Measurements from ENCODE around the gene CCDC3.

CCDC3 gene

DNA sequence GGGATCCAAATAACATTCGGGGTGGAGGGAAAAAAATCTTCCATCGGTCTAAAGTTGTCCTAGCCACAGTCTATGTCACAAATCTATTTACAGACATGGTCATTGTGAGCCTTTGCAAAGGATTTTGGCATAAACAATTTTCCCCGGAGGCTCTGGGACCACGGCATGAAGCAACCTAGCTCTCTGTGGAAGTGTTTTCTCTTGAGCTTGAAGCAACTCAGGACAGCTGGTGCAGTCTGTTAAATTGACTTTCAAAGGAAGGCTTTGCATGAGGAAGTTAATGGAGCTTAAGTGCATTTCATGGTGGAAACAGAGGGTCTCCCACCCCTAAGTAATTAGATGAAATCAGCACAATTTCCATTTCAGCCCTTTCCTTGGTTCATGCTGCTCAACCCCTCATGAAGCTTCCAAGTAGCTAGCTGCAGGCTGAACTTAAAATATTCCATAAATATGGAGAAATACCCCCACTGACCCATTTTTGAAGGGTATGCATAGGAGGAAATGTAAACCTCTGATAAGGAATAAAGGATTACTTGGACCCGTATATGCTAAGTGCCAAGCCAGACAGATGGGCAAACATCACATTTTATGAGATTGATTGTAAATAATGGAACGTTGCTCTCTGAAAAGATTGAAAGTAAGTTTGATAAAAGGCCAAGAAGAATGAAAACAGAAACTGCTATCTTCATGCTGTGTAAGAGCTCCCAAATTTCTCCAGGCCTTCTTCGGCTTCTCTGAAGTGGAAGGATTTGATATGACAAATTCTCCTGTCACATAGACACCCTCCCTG is 39.9 kb downstream of the CCDC3 start:
- no peak for DNase-seq (ENCODE audit: low read depth, low spot score)

DNA sequence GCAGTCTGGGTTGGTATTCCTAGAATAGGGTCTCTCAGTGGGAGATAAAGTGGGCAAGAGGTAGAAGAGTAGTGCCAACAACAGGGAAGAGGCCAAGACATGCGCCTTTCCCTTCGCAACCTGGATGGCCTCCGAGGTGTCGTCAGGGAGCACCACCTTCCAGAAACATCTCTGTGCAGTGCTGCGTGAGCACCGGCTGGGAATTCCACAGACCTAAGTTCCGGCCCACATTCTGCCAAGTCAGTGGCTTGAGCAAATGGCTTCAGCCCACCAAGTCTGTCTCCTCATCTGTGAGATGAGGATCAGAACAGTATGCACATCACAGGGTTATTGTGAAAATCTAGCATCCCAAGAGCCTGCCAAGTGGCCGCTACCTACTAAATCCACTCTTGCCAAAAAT is 40.6 kb downstream of the CCDC3 start:
- DNase-seq (ENCODE audit: low read depth, low spot score): no peak

- DNase-seq (ENCODE audit: low read depth, low spot score): no peak
These were observed 41.1 kb downstream of the CCDC3 start for GRCh38 chr10:12960334-12960898.

DNA sequence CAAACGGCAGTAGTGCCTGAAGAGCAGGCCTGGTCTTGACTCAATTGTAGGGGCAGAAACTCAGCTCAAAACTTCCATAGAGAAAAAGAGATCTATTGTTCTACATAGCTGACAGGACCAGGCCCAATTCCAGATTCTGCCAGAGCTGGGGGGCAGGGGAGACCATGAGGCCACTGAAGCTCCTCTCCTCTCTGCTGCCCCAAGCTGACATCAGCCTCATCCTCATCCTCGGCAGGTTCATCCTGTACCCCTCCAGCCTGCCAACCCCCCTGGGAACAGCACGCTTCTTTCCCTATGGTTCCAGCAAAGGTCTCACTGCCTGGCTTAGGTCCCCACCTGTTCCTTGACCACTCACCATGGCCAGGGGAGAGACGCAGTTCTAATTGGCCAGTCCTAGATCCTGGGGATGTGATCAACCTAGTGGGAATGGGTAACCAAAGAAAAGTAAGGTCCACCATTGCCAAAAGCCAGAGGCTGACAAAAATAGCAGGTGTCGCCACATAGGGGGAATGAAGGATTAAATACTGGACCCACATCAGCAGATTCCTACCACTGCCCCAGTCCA is 42.9 kb downstream of the CCDC3 start:
- DNase-seq (ENCODE audit: low read depth, low spot score): no peak

DNA sequence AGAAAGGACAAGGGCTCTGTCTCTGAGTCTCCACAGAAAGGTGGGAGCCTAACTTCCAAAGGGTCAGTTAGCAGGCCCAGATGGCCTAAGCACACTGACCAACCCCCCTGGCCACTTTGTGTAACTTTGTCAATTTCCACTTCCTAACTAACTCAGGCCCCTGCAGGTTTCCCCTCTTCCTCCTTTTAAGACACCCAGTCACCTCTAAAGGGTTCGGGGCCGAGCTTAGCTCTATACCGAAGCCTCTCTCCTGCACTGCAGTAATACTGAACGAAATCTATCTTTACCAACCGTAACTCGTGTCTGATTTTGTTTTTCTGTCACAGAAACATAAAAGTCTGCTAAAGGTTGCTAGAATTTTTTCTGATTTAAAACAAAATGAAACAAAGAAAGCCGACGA is 44.4 kb downstream of the CCDC3 start:
- DNase-seq (ENCODE audit: low read depth, low spot score): no peak

- no peak for DNase-seq (ENCODE audit: low read depth, low spot score)
These were observed 46.6 kb downstream of the CCDC3 start for GRCh38 chr10:12954866-12955265.

- DNase-seq (ENCODE audit: low read depth, low spot score): no peak
These were observed 50.9 kb downstream of the CCDC3 start for GRCh38 chr10:12950583-12951128.

DNA sequence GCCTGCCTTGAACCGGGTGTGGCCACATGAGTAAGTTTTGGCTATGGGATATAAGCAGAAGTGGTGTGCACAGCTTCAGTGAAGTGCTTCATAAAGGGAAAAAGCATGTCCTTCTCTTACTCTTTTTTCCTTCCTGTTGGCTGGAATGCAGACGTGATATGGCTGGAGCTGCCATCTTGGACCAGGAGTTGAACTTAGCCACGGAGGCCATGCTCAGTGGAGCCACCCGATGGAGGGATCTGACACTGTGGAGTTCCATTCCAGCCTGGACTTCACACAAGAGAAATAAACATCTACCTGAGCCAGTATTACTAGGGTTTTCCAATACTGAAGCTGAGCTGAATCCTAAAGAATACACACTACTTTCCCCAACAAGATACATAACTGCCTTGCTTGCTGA is 52.3 kb downstream of the CCDC3 start:
- DNase-seq (ENCODE audit: low read depth, low spot score): no peak

- DNase-seq (ENCODE audit: low read depth, low spot score): no peak
These were observed 53.8 kb downstream of the CCDC3 start for GRCh38 chr10:12947741-12948140.

GRCh38 chr10:12946372-12946771 is 55.1 kb downstream of the CCDC3 start:
- DNase-seq (ENCODE audit: low read depth, low spot score): no peak

GRCh38 chr10:12945690-12946359 is 55.7 kb downstream of the CCDC3 start:
- no peak for DNase-seq (ENCODE audit: low read depth, low spot score)

DNA sequence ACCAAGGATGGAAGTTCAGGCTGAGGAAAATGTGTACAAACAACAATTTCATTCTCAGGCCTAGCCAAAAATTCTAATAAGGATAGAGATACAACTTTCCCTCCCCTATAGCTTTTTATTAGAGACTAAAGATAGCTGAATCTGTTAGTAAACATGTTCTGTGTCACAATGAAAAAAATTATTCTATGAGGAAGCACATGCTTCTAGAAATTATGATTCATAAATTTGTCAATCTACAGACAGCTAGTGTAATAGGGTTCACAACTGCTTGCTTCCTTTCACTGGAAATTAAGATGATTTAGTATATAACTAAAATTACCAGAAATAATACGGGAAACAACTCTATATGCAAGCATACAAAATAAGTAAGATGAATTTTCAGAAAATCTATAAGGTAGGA is 56.6 kb downstream of the CCDC3 start:
- DNase-seq (ENCODE audit: low read depth, low spot score): no peak

DNA sequence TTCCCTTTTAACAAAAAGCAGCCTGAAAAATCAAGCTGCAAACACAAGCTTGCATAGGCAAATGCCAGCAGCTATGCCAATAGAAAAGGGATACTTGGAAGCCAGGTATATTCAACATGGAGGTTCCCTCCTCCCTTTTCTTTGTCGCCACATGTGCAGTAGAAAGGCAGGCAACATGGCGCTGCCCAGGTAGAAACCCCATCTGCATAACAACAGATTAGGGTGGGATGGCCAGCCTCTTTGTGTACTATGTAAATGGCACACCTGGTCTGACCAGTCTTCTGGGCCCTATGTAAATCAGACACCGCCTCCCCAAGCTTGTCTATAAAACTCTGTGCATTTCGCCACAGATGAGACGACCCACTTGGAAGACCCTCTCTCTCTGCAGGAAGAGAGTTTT is 58.1 kb downstream of the CCDC3 start:
- DNase-seq (ENCODE audit: low read depth, low spot score): no peak

- DNase-seq (ENCODE audit: low read depth, low spot score): no peak
These were observed 59.5 kb downstream of the CCDC3 start for GRCh38 chr10:12941966-12942365.

GRCh38 chr10:12940791-12941190 is 60.7 kb downstream of the CCDC3 start:
- DNase-seq (ENCODE audit: low read depth, low spot score): no peak

GRCh38 chr10:12938271-12938670 is 63.2 kb downstream of the CCDC3 start:
- DNase-seq (ENCODE audit: low read depth, low spot score): no peak

- DNase-seq (ENCODE audit: low read depth, low spot score): no peak
These were observed 64.0 kb downstream of the CCDC3 start for GRCh38 chr10:12937527-12937926.

DNA sequence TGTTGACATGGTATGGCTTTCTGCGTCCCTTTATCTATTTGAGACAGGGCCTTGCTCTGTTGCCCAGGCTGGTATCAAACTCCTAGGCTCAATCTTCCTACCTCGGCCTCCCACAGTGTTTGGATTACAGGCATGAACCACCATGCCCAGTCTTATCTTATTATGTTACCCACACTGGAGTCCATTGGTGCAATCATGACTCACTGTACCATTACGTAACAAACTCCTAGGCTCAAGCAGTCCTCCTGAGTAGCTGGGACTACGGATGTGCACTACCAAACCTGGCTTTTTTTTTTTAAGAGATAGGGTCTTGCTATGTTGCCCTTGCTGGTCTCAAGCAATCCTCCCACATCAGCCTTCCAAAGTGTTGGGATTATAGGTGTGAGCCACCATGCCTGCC is 66.7 kb downstream of the CCDC3 start:
- no peak for DNase-seq (ENCODE audit: low read depth, low spot score)

DNA sequence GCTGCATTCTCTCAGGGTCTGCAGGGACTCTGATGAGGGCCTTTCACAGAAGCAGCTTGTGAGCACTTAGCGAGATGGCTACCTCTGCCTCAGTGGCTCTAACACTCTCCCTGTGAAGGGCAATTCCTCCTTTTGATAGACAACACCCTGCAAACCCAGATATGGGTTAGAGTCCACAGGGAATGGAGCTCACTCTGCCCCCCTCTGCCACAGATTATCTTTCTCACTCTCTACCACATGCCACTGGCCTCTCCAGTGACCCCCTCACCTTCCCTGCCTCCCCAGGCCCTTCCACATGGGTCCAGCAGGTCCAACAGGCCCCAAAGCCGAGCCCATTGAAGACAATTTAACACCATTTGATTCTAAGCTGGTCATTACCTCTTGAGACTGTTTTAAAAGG is 72.1 kb downstream of the CCDC3 start:
- no peak for DNase-seq (ENCODE audit: low read depth, low spot score)

- DNase-seq (ENCODE audit: low read depth, low spot score): no peak
These were observed 72.9 kb downstream of the CCDC3 start for GRCh38 chr10:12928571-12928970.

DNA sequence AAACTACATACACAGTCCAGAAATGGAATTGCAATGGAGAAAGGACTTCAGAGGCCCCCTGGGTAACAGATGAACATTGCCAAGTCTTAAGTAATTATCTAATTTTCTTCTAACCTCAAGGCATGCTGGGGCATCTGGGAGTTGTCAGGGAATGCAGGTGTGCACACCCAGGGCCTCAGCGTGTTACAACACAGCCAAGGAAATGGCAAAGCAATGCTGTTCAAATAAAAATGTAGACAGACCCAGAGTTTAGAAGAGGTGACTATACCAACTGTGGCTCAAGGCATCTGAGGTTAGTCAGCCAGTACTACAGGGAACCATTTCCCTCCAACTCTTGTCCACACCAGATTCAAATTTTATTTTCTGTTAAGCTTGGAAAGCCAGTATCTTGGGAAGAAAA is 73.6 kb downstream of the CCDC3 start:
- DNase-seq (ENCODE audit: low read depth, low spot score): no peak

DNA sequence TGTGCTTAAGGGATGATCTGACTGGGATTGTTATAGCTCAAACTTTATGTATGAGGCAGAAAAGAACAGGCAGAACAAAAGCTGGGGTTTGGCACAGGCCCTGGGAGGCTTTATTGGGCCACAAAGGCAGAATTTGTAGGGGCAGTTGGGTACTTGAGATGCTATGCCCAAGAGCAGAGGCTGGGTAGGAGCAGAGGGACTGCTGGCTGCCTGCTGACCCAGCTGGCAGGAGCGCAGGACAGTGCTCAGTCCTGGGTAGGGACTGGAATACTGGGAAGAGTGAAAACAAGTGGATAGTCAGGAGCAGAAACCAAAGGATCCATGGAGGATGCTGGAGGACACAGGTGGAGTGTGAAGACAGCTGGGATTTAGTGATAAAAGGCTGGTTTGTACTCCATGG is 75.7 kb downstream of the CCDC3 start:
- no peak for DNase-seq (ENCODE audit: low read depth, low spot score)

Measured in activated CD4-positive, CD25-positive, alpha-beta regulatory T cell treated with anti-CD3 and anti-CD28 coated beads, Interleukin-2, amount 50 U/mL, for 16 hours (primary cell).